ENCODE measurements around the gene EVPLL. TPM values are rescaled to one million over a fixed set of nuclear protein-coding genes. Genes with fewer than 3 reads are reported as not detected.

The EVPLL gene
- total and polyA plus RNA-seq, 2 donors (not counting 1 experiment from before 2014, with no cell fraction given), result not detected

DNA sequence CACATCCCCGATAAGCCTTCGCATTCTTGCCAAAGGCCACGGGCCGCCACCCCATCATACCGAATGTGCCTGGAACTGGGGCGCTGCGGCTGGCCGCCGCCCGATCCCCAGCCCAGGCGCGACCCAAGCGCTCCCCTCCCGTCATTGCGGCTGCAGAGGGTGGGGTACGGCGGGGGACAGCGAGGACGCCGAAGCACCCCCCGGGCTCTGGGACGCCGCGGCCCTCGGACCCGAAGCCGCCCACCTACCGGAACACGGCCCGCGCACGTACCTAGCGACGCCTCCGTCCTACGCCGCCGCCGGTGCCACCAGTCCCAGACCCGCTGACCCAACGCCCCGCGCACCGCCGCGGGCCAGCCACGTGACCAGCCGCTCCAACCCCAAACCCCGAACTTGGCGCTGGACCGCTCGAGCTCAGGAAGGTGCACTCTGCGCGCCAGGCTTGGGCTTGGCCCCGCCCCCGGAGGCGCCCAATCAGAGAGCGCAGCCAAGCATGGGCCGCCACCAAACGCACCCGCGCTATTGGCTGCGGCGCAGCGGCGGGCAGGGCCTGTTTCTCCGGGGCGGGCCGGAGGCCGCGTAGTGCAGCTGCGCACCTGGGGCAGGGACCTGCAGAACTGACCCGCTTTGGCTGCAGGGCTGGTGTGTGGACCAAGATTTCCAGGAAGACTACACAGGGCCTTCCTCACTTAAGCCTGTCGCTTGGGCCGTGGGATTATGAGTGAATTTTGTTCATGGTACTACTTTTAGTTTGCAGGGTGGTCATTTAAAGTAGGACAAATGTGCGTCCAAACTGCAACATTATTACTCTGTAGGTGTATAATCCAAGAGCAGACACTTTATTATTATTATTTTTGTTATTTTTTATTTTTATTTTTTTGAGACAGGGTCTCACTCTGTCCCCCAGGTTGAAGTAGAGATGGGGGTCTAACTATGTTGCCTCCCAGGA is 14.2 kb upstream of the EVPLL start, which contains the start of gene SHMT1:
TSS of gene SHMT1 (minus strand) at position 450 of the 949 bp plus-strand sequence. CDS start 7,569 bp downstream, outside the sequence.
- peaks cover 5 to 14% of the 10 kb centered on the region in 2 donors for H3K4me1 ChIP-seq (ENCODE audit: control insufficient read depth in 2 of 2, insufficient read depth in 2 of 2, low read length in 2 of 2)
- H3K27ac ChIP-seq (ENCODE audit: low read length in 2 of 2), result peak within 1 kb of the TSS in 1 of 2 donors; percentile 32
- H3K9me3 ChIP-seq (ENCODE audit: control extremely low read depth in 1 of 3, control insufficient read depth in 2 of 3, insufficient read depth in 1 of 3, low read length in 2 of 3), result no peaks in the 10 kb centered on the region
- H2AFZ ChIP-seq (ENCODE audit: insufficient read depth, low read depth, low read length, poor library complexity, severe bottlenecking), result peak within 1 kb of the TSS; percentile 98
- Mint-ChIP-seq H3K4me3 (peak within 1 kb of the TSS; percentile 95), H3K4me1 (peaks cover 14% of the 10 kb centered on the region), H3K9me3 (ENCODE audit: insufficient read depth) (no peaks in the 10 kb centered on the region), H3K27me3 (no peaks in the 10 kb centered on the region), H3K27ac (peak within 1 kb of the TSS; percentile 89)
- peaks cover 5% of the 10 kb centered on the region for H3K79me2 ChIP-seq (ENCODE audit: control insufficient read depth, insufficient read depth, low read length)
- CTCF ChIA-PET, result interaction anchor here (0.8 kb wide), 1 partner anchor 115 kb away, joined by 3 read pairs; no protein-coding TSS in a partner anchor
- H3K4me2 ChIP-seq (replicated peaks; ENCODE audit: low read depth, low read length, poor library complexity, severe bottlenecking), result peak within 1 kb of the TSS; percentile 94
- ATAC-seq (ENCODE audit: low read depth), result peak; percentile 100
- no peaks in the 10 kb centered on the region for H3K36me3 ChIP-seq (replicated peaks in 1 of 2; ENCODE audit: control extremely low read depth in 1 of 2, control insufficient read depth in 1 of 2, extremely low read depth in 1 of 2, insufficient read depth in 2 of 2, low read length in 1 of 2)
- peak within 1 kb of the TSS; percentile 47 to 89 (median 66) for H3K4me3 ChIP-seq (ENCODE audit: control extremely low read depth in 1 of 5, extremely low read depth in 1 of 5, insufficient read depth in 1 of 5, low read depth in 2 of 5, low read length in 4 of 5)
- intact Hi-C loops (cut with micrococcal nuclease), result loop anchor here (1.0 kb wide), 2 partner anchors 48 to 105 kb away; partner anchors contain the start of genes FLII and SMCR8
- H3K9ac ChIP-seq (ENCODE audit: low read length), result peak within 1 kb of the TSS; percentile 94
- no peaks in the 10 kb centered on the region for H3K27me3 ChIP-seq (replicated peaks in 1 of 4; ENCODE audit: control extremely low read depth in 1 of 4, control insufficient read depth in 3 of 4, insufficient read depth in 4 of 4, low read length in 3 of 4)
- TF ChIP-seq, protein P1, sequence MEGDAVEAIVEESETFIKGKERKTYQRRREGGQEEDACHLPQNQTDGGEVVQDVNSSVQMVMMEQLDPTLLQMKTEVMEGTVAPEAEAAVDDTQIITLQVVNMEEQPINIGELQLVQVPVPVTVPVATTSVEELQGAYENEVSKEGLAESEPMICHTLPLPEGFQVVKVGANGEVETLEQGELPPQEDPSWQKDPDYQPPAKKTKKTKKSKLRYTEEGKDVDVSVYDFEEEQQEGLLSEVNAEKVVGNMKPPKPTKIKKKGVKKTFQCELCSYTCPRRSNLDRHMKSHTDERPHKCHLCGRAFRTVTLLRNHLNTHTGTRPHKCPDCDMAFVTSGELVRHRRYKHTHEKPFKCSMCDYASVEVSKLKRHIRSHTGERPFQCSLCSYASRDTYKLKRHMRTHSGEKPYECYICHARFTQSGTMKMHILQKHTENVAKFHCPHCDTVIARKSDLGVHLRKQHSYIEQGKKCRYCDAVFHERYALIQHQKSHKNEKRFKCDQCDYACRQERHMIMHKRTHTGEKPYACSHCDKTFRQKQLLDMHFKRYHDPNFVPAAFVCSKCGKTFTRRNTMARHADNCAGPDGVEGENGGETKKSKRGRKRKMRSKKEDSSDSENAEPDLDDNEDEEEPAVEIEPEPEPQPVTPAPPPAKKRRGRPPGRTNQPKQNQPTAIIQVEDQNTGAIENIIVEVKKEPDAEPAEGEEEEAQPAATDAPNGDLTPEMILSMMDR (IDR thresholded peaks at IDR 0.05), result no peak
- no peak for TF ChIP-seq EZH2 (IDR thresholded peaks at IDR 0.05; ENCODE audit: borderline replicate concordance, insufficient read depth, low read depth, low read length, poor library complexity, severe bottlenecking)
- POLR2A ChIA-PET, result interaction anchor here (1.1 kb wide), 1 partner anchor 49 kb away, joined by 3 read pairs; the partner anchor contains the start of gene TOP3A
- under 1% methylated on average over 72 of the region's 76 CpGs for WGBS (ENCODE audit: insufficient coverage)
- DNase-seq, result peak; percentile 91
- H4K20me1 ChIP-seq (ENCODE audit: control insufficient read depth, insufficient read depth, low read length, poor library complexity, severe bottlenecking), result no peaks in the 10 kb centered on the region

All from B cell (primary cell).